ENCODE measurements around the gene KLC4.
"Not testable (repeated sequence)": the region's sequence is repeated elsewhere in the genome, so short reads cannot be mapped to it uniquely, and the experiment has no call there.

Gene KLC4

DNA sequence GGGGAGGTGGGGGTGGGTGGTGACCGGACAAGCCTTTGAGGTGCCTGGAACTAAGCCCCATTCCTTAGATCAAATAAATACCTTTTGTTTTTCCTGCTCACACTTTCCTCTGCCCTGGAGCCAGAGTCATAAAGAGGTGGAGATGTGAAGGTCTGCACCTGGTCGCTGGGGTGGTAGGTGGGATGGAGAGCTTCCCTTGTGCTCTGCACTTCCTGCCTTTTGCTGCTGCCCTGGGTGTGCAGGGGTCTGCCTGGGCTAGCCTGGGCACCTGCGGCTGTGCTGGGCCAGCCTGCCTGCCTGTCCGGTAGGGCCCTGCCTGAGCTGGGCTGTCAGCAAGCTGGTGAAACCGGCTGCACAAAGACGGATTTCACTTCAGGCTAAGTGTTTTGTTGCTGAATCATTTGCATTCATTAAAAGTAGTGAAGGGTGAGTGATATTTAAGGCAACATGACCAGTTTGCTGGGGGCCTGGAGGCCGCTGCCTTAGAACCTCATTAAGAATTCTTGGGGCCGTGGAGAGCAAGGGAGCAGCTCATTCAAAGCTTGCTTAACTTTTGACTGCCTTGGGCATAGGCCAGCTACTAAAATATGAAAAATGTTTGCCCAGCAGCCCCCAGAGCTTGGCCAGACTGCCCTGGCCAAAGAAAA lies 37.1 kb downstream of the KLC4 start:
- peak; percentile 77 for DNase-seq

DNA sequence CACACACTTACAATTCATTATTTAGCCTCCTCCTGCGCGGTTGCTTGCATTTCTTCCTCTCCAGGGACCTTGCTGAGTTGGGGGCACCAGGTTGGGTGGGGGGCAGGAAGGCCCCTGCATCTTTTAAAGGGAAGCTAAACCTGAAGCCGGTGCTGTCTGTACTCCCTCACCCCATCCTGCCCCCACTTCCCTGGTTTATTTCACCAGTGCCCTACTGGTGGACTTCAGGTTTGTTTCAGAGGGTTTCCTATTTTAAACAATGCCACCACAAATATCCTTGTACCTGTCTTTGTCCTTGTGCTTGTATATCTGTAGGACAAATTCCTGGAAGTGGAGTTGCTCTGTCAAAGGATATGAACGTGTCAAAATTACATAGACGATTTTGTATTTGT lies 37.7 kb downstream of the KLC4 start:
- DNase-seq = no peak

DNA sequence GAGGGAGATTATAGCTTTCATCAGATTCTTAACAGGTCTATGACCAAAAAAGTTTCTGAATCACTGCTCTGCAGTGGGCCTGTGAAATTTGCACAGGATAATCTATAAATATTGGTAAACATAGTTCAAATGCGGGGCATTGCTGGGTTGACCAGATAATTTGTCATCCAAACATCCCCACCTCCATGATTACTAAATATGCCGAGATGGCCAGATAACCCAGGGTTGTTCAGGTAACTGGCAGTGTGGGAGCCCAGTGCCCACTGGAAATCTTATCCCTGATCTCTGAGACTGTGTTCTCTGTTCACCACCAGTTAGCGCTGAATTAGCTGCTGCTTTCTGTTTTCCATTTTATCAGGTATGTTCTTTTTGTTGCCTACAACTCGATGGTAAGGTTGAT lies 38.1 kb downstream of the KLC4 start:
- DNase-seq = no peak

DNA sequence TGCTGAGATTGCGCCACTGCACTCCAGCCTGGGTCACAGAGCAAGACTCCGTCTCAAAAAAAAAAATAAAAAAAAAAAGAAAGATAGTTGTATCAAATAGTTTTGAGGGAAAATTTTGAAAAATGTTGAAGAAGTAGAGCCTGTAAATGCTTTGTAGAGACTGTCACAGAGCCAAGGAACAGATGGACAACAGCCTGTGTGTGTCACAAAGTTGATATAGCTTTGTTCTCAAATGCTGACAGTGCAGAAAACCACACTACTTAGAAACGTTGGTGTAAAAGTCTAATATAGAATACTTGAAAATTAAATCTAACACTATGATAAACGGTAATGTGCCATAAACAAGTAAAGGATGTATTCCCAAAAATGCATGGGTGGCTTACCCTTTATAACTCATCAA lies 42.1 kb downstream of the KLC4 start:
- no peak for DNase-seq

DNA sequence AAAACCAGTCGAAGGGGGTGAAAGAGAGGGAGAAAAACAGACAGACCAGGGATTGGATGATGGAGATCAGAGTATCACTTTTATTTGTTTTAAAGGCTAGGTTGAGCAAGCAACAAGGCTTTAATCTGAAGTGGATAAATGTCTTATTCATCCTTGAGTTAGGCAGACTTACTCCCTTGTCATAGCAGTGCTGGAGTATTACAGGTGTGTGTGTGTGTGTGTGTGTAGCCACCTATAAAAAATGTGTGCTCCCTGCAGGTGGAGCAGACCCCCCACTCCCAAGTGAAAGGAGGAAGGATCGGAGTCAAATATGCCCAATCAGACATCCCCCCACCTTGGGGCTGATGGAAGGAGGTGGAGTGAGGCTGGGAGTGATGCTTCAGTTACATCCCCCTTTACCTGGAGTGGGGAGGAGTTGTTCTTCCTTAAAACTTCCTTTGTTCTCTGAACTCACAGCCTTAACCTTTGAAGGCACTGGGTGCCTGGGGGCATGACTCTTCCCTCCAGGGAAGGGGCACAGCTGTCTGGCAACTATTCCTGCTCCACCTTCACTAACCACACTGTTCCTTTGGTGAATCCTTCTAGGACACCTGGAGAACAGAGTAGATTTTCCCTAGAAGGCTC lies 43.9 kb downstream of the KLC4 start:
- DNase-seq = no peak

DNA sequence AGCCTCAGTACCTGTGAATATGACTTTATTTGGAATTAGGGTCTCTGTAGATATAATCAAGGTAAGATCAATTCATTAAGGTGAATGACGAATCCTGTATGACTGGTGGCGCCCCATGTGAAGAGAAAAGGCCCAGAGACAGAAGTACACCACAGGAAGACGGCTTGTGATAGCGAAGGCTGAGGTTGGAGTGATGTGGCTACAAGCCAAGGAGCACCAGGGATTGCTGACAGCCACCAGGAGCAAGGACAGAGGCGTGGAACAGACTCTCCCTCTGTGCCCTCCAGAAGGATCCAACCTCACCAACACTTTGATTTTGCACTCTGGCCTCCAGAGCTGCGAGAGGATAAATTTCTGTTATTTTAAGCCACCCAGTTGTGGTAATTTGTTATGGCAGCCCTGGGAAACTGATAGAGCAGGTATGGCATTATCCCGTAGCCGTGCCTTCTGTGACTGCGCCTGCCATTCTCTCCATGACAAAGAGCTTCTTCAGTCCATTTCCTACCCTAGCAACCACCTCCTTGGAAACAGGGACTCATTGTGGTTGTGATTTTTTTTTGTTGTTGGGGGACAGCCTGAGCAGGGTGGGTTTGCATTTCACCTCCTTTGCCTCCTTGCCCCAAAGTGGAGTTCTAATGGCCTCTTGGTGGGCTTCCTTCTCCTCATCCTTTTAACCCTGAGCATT lies 46.2 kb downstream of the KLC4 start:
- no peak for DNase-seq

DNA sequence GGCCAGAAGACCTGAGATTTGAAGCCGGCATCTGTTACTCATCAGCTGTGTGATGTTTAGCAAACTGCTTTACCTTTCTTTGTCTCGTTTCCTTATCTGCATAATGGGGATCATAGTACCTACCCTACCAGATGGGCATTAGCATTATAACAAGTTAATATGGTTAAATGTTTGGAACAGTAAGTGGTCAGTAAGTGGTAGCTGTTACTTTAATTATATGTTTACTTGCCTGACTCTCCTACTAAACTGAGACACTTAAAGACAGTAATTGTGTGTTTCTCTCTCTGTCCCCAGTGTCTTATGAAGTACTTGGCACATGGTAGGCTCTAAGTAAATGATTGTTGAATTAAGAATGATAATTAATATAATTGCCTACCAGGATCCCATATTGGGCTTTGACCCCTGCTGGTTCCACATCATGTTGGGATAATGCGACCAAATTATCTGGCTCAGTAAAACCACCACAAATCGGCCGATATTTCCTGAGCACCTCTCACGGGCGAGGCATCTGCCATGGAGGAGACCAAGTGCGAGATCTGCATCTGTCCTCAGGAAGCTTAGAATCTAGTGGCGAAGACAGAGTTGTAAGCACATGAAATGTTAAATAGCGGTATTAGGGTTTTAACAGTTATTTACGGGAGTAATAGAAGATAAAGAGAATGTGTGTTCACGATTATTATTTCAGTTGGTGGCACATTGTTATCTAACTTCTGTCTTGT lies 48.1 kb downstream of the KLC4 start:
- DNase-seq = no peak

DNA sequence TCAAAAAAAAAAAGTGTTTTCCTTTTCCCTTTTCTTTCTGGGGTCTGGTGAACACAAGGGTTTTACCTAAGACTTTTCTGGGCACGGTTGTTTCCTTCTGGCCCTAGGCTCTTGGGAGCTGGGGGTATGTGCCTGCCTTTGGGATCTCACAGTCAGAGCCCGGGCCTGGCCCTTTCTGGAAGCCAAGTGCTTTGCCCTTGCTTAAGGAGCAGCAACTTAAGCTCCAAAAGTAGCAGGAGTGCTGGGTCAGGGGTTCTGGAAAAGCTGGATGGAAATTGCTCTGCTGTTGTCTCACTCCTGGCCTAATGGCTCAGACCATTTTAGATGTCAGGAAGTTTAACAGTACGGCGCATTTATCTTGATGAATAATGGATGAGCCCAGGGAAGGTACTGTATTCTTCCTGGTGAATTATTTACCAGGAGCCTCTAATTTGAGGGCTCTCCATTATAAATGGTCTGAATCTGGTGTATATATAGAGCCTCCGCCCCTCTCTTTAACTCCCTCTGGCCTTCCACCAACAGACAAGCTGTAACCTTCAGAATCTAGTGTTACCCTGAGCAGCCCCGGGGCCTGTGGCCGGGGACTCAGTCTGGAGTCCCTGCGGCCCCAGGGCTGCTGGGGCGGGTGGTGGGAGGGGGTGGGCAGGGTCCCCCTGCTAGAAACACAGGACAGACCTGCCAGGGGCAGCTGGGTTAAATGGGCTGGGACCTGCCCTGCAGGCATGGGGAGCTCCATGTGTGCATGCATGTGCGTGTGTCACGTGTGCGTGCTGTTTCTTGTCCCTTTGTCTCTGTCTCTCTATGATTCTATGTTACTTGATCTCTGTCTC lies 54.2 kb downstream of the KLC4 start:
- no peak for DNase-seq

DNA sequence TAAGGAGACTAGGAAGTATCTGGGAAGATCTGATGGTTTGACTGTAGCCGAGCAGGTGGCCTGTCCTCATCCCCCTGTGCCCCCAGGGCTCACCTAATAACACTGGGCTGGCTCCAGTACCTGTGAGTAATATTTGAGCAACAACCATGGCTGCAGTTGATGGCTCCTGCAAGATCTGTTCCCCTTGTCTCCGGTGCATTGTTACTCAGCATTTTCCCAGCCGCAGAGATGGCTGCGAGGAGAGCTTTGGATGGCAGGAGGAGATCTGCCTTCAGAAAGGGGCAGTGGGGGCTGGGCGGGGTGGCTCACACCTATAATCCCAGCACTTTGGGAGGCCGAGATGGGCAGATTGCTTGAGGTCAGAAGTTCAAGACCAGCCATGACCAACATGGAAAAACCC lies 55.9 kb downstream of the KLC4 start:
- no peak for DNase-seq

DNA sequence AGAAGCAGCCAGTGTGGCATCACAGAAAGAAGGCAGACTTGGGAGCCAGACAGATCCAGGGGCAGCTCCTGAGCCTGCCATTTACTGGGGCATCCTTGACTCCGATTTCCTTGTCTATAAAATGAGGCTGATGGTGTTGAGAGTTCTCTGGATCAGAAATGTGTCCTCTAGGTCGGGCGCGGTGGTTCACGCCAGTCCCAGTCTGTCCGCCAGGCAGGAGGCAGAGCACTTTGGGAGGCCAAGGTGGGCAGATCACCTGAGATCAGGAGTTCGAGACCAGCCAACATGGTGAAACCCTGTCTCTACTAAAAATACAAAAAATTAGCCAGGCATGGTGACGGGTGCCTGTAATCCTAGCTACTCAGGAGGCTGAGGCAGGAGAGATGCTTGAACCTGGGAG lies 58.0 kb downstream of the KLC4 start:
- DNase-seq = not testable (repeated sequence)

DNA sequence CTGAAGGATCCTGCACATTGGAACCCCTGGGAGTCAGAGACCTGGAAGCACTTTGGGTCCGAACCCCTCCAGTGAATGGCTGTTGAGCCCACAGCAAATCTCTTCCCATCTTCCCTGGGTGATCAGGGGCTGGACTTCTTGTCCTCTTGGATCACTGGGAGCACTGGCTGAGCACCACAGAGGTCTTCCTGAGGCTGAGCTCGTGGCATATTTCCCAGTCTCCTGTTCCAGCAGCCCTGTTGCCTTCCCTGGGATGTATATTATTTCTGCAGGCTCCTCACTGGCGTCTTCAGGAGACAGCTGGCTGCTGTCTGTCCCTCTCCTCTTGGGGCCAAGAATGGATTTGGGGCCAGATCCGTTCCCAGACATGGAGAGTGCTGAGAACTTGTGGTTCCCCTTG lies 60.1 kb downstream of the KLC4 start:
- no peak for DNase-seq

DNA sequence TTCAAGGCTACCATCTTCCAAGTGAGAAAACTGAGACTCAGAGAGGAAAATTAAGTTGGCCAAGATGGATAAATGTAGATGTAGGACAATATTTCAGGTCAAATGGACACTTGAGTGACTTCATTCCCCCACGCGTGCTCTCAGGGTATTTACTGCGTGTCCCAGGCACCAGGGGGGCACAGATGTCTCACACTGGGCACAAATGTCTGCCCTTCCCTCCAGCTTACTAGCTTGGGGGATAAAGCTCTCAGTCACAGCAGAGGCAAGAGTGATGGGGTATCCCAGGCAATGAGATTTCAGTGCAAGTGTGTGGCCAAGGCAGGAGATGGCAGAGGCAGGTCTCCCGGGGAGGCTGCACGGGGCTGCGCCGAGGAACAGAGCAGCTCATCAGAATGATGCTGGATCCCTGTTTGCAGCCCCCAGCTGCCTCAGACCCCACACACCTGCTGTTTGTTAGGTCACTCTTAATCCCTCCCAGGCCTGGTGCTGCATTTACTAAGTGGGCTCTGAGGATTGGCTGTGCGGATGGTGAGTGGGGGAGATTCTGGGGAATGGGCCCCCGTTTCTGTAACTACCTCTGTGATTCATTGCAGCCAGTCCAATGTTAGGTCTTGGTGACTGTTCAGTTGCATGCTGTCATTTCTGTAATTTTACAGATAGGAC lies 60.8 kb downstream of the KLC4 start:
- no peak for DNase-seq

DNA sequence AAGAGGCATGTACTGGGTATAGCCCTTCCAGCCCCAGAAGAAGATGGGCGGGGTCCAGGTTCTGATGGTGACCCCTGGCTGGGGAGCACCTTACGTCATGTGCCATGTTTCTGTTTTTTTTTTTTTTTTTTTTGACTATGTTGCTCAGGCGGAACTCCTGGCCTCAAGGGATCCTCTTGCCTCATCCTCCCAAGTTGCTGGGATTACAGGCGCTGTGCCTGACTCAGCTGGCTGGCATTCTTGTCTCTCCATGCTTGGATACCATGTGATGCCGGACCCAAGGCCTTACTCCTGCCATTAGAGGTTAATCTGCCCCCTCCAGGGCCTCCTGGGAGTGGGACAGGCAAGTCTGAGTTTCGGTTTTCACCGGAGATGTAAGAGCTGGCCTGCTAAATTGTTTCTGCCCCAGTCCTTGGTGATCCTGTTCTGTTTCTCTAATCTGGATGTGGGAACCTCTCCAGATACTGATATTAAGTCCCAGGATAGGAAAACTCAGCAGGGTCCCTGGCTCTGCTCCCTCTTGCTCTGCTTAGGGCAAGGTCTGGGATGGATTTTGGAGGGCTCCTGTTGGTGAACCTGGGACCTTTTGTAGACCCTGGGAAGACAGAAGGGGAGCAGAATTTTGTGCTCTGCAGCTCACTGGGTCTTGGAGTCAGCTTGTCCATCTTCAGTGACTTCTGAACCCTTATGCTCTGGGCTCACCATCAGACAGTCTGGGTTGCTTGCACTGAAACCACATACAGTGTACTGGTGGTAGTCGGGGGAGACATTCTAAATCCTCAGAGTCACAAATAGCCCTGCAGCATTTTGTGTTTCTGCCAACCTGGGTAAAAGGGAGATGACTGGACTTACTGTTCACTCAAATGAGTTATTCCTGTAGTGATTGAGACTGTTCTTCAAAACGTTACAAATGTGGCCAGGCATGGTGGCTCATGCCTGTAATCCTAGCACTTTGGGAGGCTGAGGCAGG lies 61.8 kb downstream of the KLC4 start:
- peak; percentile 97 for DNase-seq

DNA sequence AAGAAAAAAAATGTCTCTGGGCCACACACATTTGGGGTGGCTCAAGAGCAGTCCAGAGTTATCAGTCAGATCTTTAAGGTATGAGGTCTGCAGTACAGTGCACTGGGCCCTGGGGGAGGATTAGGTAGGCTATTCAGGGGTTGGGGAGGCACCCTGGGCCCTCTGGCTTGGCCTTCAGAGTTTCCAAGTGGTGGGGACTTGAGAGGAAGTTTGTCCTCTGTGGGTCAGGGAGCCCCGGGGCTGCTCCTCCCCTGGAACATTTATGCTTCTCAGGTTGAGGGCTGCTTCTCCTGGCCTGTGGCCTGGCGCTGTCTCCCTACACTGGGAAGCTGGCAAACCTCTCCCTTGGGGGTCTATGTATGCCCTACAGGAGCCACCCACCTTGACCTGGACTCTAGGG lies 62.7 kb downstream of the KLC4 start:
- DNase-seq = no peak

DNA sequence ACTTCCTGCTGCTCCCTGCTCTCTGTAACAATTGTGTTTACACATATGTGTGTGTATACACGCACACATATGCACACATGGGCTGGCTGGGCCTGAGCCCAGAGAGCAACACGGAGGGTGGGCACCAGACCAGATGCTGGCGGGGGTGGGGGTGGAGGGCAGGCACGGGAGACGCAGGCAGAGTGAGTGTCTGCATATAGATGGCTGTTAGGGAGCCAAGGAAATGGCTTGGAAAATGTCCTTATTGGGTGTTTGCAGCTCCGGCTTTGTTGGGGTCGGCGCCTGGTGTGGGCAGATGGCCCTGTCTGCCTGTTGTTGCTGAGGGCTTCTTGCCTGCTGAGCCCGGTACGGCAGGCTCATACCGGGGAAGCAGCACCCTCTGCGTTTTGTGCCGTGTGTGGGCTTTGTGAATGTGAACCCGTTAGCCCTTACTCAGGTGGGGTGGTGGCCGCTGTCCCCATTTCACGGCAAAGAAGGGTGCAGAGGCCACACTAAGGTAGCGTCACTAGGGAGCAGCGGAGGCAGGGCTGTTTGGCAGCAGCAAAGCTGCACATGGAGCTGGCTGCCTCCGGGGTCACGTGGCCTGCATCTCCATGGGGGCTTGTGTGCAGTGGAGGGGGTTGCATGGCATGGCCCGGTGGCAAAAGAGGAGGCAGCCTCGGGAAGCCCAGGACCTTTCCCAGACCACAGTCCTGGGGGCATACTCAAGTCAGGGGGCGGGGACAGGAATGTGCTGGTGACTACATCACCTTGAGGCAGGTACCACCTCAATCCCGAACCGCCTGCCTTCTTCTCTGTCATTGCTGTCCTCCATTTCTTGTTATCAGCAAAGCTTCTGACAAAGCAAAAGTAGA lies 64.3 kb downstream of the KLC4 start:
- DNase-seq = no peak

DNA sequence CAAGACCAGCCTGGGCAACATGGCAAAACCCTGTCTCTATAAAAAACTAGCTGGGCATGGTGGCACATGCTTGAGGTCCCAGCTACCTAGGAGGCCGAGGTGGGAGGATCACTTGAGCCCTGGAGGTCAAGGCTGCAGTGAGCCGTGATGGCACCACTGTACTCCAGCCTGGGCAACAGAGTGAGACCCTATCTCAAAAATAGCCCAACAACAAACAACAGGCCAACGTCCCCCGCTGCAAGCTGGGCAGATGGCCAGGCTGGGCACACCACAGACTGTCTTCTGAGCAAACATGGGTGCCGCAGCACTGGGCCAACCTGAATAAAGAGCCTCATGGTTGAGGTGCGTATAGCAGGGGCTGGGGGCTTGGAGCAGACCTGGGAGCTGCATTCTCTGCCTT lies 65.0 kb downstream of the KLC4 start:
- no peak for DNase-seq

Data from NCI-H226 (cell line).